Panc1 (cell line): ENCODE results near the gene MSI2. TPM values are rescaled to one million over a fixed set of nuclear protein-coding genes. Genes with fewer than 3 reads are reported as not detected.

Source experiments
- ATAC-seq: fragments of 200-7000 bp; cut with Tn5 transposase; 2 replicates; pipeline ENCODE4 v1.9.1; 2020; ENCODE audit warnings: mild to moderate bottlenecking, moderate library complexity
- BruUV-seq: library from RNA; stranded (reverse); fragments of 400-500 nt; replicated peaks from 2 replicates; lab custom pipeline; 2021; lab: Mats Ljungman, UMichigan
- CTCF ChIA-PET: fragments of 300-600 bp; sonication (Branson Sonifier 250); formaldehyde crosslinking; loops from one replicate; lab custom pipeline; 2022; ENCODE audit warnings: antibody characterized with exemption; lab: Charles Lee
- POLR2A ChIA-PET: fragments of 300-600 bp; sonication (Branson Sonifier 250); formaldehyde crosslinking; loops from one replicate; lab custom pipeline; 2022; ENCODE audit warnings: antibody characterized with exemption; lab: Charles Lee
- DNase-seq: peaks from one replicate; pipeline ENCODE4 v3.0.0-alpha.2; 2010; ENCODE audit warnings: low read depth, low spot score
- H3K27ac ChIP-seq: 2 replicates; pipeline ENCODE4 v1.5.1; 2011; ENCODE audit warnings: mild to moderate bottlenecking, low read length, inconsistent platforms
- H3K27me3 ChIP-seq: fragments of 200-500 bp; sonication (Bioruptor generic); 2 replicates; pipeline ENCODE4 v1.6.0; 2014; ENCODE audit warnings: low read length, inconsistent platforms; ENCODE audit not compliant: control insufficient read depth, insufficient read depth
- H3K36me3 ChIP-seq: fragments of 200-500 bp; sonication (Bioruptor generic); 2 replicates; pipeline ENCODE4 v1.5.1; 2014; ENCODE audit warnings: inconsistent platforms, mild to moderate bottlenecking, low read length, moderate library complexity; ENCODE audit not compliant: control insufficient read depth, insufficient read depth
- H3K4me1 ChIP-seq: 2 replicates; pipeline ENCODE4 v1.5.1; 2011; ENCODE audit warnings: inconsistent platforms, mild to moderate bottlenecking, low read length, moderate library complexity; ENCODE audit not compliant: control insufficient read depth, insufficient read depth
- H3K4me3 ChIP-seq, 2 experiments: 2 replicates each; pipeline ENCODE4 v1.5.1; 2011 to 2012; ENCODE audit warnings: low read depth in 2 of 2, low read length in 2 of 2, mild to moderate bottlenecking in 2 of 2, inconsistent platforms in 1 of 2, moderate library complexity in 1 of 2
- H3K9me3 ChIP-seq: fragments of 200-500 bp; sonication (Bioruptor generic); 2 replicates; pipeline ENCODE4 v1.5.1; 2014; ENCODE audit warnings: low read depth, mild to moderate bottlenecking, inconsistent platforms, low read length, moderate library complexity; ENCODE audit not compliant: control insufficient read depth, insufficient read depth
- CTCF ChIP-seq: fragments of 450-650 bp; IDR thresholded peaks from 2 replicates; pipeline ENCODE4 v1.5.1; 2017; ENCODE audit warnings: mild to moderate bottlenecking
- POLR2AphosphoS5 ChIP-seq: IDR thresholded peaks from 2 replicates; pipeline ENCODE4 v1.6.1; 2012; ENCODE audit warnings: mild to moderate bottlenecking, low read depth, low read length, moderate library complexity
- SIN3A ChIP-seq: IDR thresholded peaks from 2 replicates; pipeline ENCODE4 v1.6.1; 2012; ENCODE audit warnings: low read depth, mild to moderate bottlenecking, low read length, moderate library complexity, borderline replicate concordance; ENCODE audit not compliant: insufficient read depth
- TCF7L2 ChIP-seq: IDR thresholded peaks from 2 replicates; pipeline ENCODE4 v1.6.1; 2011; ENCODE audit warnings: mild to moderate bottlenecking, low read depth, low read length, inconsistent platforms
- in situ Hi-C: cut with HindIII; loops from 2 replicates; pipeline ENCODE4 v1.10.0; 2016; ENCODE audit warnings: low sequenced_read_pairs, low pct_unique_long_range_greater_than_20kb
- intact Hi-C: fragments of 100-400 bp; cut with micrococcal nuclease; formaldehyde crosslinking; loops from one replicate; pipeline ENCODE4 v1.10.0; 2022; ENCODE audit not compliant: unreplicated experiment
- total RNA-seq: library from RNA; stranded (reverse); gene quantifications from one replicate; pipeline ENCODE4 v1.2.1, GENCODE V29; 2021; ENCODE audit not compliant: unreplicated experiment
- TF ChIP-seq, protein P1 (sequence below), 2 experiments: IDR thresholded peaks; 2 replicates each; pipeline ENCODE4 v1.6.1; 2011 to 2012; ENCODE audit warnings: low read depth in 2 of 2, control low read depth in 1 of 2, low read length in 1 of 2, mild to moderate bottlenecking in 1 of 2, moderate library complexity in 1 of 2; ENCODE audit not compliant: insufficient read depth in 1 of 2

MSI2 gene
- total RNA-seq, 1 experiment from 2014 or later, result 38.5 TPM

DNA sequence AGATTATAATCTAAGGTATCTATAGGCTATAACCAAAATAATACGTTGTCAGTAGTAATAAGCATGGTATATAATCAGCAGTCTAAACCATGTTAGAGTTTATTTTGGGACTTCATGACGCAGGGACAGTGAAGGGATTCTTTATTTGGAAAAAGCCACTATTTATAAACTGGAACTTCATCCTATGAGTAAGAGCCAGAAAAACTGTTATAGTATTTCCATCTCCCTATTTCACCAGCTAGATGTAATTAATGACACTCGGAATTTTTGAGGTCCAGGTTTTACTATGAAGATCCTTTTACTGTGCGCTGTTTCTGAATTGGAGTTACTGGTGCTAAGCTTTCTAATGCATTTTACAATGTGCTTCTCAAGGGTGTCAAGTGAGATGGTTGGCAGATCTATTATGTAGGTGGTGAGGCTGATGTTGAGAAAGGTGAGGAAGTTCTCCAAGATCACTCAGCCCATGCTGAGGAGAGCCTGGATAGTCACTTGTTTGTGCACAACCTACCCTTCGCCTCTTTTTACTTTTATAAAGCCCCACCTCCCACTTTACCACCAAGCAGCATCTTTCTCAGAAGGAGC, 149.3 kb downstream of the MSI2 start:
- CTCF ChIA-PET, result no interaction called here
- intact Hi-C loops, result no loop called here
- DNase-seq (no peak), ATAC-seq (no peak)
- H3K27ac ChIP-seq, result no peak overlapping the region
- in situ Hi-C loops, result no loop called here
- no peak overlapping the region for H3K4me3 ChIP-seq
- BruUV-seq, result no TSS peak
- no peaks in the 10 kb centered on the region for H3K27me3 ChIP-seq
- H3K36me3 ChIP-seq, result no peaks in the 10 kb centered on the region
- no peaks in the 10 kb centered on the region for H3K9me3 ChIP-seq
- peaks cover 6% of the 10 kb centered on the region; the same call in 1 of the 2 replicates for H3K4me1 ChIP-seq
- TF ChIP-seq SIN3A (no peak), TCF7L2 (no peak), POLR2AphosphoS5 (no peak), CTCF (no peak)
- TF ChIP-seq, protein P1, sequence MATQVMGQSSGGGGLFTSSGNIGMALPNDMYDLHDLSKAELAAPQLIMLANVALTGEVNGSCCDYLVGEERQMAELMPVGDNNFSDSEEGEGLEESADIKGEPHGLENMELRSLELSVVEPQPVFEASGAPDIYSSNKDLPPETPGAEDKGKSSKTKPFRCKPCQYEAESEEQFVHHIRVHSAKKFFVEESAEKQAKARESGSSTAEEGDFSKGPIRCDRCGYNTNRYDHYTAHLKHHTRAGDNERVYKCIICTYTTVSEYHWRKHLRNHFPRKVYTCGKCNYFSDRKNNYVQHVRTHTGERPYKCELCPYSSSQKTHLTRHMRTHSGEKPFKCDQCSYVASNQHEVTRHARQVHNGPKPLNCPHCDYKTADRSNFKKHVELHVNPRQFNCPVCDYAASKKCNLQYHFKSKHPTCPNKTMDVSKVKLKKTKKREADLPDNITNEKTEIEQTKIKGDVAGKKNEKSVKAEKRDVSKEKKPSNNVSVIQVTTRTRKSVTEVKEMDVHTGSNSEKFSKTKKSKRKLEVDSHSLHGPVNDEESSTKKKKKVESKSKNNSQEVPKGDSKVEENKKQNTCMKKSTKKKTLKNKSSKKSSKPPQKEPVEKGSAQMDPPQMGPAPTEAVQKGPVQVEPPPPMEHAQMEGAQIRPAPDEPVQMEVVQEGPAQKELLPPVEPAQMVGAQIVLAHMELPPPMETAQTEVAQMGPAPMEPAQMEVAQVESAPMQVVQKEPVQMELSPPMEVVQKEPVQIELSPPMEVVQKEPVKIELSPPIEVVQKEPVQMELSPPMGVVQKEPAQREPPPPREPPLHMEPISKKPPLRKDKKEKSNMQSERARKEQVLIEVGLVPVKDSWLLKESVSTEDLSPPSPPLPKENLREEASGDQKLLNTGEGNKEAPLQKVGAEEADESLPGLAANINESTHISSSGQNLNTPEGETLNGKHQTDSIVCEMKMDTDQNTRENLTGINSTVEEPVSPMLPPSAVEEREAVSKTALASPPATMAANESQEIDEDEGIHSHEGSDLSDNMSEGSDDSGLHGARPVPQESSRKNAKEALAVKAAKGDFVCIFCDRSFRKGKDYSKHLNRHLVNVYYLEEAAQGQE (IDR thresholded peaks at IDR 0.05; ENCODE audit: insufficient read depth in 1 of 2, low read depth in 2 of 2, low read length in 1 of 2), result no peak
- POLR2A ChIA-PET, result interaction anchor here (0.6 to 0.7 kb wide), 2 partner anchors 66 to 337 kb away, joined by 4 to 11 read pairs; no protein-coding TSS in a partner anchor

DNA sequence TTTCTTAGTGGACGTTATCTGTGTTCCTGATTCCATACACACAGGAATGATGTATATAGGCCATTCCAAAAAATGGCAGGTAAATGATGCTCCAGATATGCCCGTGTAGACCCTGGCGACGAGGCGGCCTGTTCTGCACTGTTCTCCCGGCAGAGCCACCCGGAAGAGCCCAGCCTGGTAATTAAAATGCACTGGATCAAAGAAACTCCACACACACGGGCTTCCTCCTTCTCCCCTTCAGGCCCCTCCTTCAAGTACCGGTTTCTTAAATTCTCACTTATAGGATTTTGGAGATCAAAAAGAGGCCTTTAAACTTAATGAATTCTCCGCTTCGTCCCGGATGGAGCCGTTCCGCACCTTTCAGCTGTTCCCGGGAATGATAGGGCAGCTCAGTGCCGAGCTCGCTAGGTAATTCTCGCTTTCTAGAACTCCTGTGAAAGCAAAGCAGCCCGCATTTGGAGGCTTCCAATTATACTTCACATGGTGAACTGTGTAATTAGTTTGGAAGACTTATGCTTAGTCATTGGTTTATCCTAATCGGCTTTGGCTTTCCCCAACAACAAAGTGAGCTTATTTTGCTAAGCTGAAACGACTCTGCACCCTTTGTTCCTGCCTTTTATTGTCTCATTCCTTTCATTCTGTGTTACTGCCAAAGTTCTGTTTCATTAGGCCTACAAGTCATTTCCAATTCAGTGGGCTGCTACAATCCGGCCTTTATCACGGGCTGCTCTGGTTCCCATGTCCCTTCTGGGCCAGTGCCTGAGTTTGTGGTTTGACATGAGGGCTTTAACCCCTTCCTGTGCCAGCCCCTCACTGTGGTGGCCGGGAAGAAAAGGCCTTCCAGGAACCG, 150.0 kb downstream of the MSI2 start:
- no peak overlapping the region for H3K27ac ChIP-seq
- POLR2A ChIA-PET, result interaction anchor here (0.7 kb wide), 1 partner anchor 280 kb away, joined by 4 read pairs; no protein-coding TSS in a partner anchor
- ATAC-seq, result no peak

More for the DNA sequence above, 150.0 kb downstream of the MSI2 start:
- CTCF ChIA-PET, result no interaction called here
- H3K9me3 ChIP-seq, result no peaks in the 10 kb centered on the region
- intact Hi-C loops (no loop called here), in situ Hi-C loops (no loop called here)
- H3K4me3 ChIP-seq, result no peak overlapping the region
- DNase-seq, result no peak
- no TSS peak for BruUV-seq
- H3K4me1 ChIP-seq, result peaks cover 6% of the 10 kb centered on the region; the same call in 1 of the 2 replicates
- TF ChIP-seq POLR2AphosphoS5 (no peak), TCF7L2 (no peak), CTCF (no peak), SIN3A (no peak)
- TF ChIP-seq, protein P1 (IDR thresholded peaks at IDR 0.05; ENCODE audit: insufficient read depth in 1 of 2, low read depth in 2 of 2, low read length in 1 of 2), result no peak
- no peaks in the 10 kb centered on the region for H3K36me3 ChIP-seq
- no peaks in the 10 kb centered on the region for H3K27me3 ChIP-seq
